Measurements from ENCODE around the gene NCKAP5.

Gene NCKAP5

DNA sequence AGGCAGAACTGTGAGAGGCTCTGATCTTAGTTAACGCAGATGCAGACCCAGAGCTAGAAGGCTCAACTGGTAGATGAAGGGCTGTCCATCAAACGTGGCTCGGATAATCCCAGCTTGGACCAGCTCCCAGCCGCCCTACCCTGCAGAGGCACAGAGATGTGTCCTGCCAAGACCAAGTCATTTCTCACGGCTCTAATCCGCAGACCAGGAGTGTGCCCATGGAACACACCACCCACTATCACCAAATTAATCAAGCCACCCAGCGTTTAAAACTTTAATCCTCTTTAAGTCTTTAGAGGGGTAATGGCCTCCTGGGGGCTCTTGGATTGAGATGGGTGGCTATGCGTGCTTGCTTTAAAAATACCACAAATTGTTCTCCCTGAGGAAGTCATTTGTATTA is 915.8 kb downstream of the NCKAP5 start:
- Histone ChIP-seq H3K4me3 (ENCODE audit: low read depth, low read length, poor library complexity, severe bottlenecking) (no peak overlapping the region), H3K9ac (ENCODE audit: low read length) (no peak overlapping the region), H4K20me1 (ENCODE audit: insufficient read depth, low read length) (no peaks in the 10 kb centered on the region), H3F3A (ENCODE audit: insufficient read depth, low read length) (no peaks in the 10 kb centered on the region), H3K9me3 (ENCODE audit: low read length) (no peaks in the 10 kb centered on the region), H2AFZ (ENCODE audit: low read length) (no peak overlapping the region), H3K27ac (ENCODE audit: low read depth, low read length, poor library complexity, severe bottlenecking) (no peak overlapping the region), H3K4me2 (ENCODE audit: low read length) (no peak overlapping the region), H3K4me1 (ENCODE audit: insufficient read depth, low read length, severe bottlenecking) (peaks cover 24% of the 10 kb centered on the region), H3K9me2 (ENCODE audit: low read depth, low read length) (no peaks in the 10 kb centered on the region), H3K36me3 (ENCODE audit: insufficient read depth, low read length) (no peaks in the 10 kb centered on the region), H3K27me3 (ENCODE audit: insufficient read depth, low read length) (no peaks in the 10 kb centered on the region), H3K79me2 (ENCODE audit: insufficient read depth, low read length) (no peaks in the 10 kb centered on the region)
- no peak for TF ChIP-seq EZH2 (IDR thresholded peaks at IDR 0.05; ENCODE audit: borderline replicate concordance, low read length)
- TF ChIP-seq, protein P1, sequence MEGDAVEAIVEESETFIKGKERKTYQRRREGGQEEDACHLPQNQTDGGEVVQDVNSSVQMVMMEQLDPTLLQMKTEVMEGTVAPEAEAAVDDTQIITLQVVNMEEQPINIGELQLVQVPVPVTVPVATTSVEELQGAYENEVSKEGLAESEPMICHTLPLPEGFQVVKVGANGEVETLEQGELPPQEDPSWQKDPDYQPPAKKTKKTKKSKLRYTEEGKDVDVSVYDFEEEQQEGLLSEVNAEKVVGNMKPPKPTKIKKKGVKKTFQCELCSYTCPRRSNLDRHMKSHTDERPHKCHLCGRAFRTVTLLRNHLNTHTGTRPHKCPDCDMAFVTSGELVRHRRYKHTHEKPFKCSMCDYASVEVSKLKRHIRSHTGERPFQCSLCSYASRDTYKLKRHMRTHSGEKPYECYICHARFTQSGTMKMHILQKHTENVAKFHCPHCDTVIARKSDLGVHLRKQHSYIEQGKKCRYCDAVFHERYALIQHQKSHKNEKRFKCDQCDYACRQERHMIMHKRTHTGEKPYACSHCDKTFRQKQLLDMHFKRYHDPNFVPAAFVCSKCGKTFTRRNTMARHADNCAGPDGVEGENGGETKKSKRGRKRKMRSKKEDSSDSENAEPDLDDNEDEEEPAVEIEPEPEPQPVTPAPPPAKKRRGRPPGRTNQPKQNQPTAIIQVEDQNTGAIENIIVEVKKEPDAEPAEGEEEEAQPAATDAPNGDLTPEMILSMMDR (IDR thresholded peaks at IDR 0.05; ENCODE audit: low read length): no peak

DNA sequence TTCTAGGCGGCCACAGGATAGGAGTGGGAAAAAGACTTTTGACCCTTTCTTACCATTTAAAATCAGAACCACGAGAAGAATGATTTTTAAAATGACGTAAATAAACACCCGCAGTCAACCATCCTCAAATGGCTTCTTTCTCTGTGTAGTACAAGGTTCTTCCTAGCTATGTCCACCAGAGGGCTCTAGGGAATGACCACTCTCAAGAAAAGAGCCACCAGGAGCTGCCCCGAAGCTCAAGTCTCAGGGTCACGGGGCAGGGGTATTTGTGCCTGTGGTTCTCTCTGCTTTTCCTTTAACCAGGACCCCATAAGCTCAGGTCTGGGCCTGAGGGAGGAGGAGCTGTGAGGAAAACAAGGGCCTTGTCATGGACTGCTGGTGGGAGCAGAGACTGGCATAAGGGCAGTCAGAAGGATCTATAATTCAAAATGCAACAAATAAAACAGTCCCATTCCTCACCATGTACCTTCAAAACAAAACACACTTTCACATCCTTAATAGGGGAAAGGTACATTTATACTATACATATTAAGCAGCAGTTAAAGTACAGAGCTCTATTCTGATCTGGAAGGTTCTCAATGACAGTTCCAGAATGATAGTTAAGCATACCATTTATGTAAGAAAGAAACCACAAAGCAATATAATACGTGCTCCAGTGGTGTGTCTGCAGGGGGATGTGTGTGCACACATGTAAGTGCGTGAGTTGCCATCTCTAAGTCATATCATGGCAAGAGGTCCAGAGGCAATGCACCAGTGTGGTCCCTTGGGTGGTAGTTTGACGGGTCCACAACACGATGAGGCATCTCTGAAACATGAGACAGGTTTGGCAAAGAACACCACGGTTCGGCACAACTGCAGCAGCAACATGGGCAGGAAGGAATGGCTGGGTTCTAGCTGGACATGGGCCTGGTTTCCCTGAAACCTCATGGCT is 916.9 kb downstream of the NCKAP5 start:
- peaks cover 35% of the 10 kb centered on the region for H3K4me1 ChIP-seq (ENCODE audit: insufficient read depth, low read length, severe bottlenecking)

DNA sequence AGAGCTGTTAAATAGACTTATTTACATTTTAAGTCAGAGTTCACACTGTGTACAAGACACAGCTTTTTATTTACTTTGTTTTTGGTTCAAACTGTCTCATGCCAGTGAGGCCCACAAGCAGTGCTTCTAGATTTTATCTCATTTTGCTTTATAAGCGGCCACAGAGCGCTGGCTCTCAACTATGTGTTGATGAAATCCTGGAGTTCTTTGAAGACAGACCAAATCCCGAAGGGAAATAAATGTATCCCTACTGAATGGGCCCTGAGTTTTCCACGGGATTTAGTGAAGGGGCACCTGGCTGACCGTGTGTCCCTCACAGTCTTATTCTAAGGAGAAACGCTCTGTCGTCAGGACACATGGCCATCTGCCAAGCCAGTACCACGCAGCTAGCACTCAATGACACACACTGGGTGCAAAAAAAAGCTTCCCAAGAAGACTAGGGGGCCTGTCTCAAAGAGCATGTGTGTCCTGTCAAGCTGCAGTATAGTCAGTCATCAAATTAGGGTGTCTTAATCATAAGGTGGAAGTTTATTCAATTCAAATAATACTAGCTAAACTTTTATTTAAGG is 921.6 kb downstream of the NCKAP5 start:
- no peaks in the 10 kb centered on the region for H3K27me3 ChIP-seq (ENCODE audit: insufficient read depth, low read length)
- H4K20me1 ChIP-seq (ENCODE audit: insufficient read depth, low read length): no peaks in the 10 kb centered on the region
- H3K4me1 ChIP-seq (ENCODE audit: insufficient read depth, low read length, severe bottlenecking): peaks cover 83% of the 10 kb centered on the region
- H3K9me2 ChIP-seq (ENCODE audit: low read depth, low read length): no peaks in the 10 kb centered on the region
- H3K4me3 ChIP-seq (ENCODE audit: low read depth, low read length, poor library complexity, severe bottlenecking): peak overlapping the region; percentile 41
- no peak overlapping the region for H2AFZ ChIP-seq (ENCODE audit: low read length)
- peak overlapping the region; percentile 95 for H3K27ac ChIP-seq (ENCODE audit: low read depth, low read length, poor library complexity, severe bottlenecking)
- TF ChIP-seq, protein P1 (IDR thresholded peaks at IDR 0.05; ENCODE audit: low read length): no peak
- no peak for TF ChIP-seq EZH2 (IDR thresholded peaks at IDR 0.05; ENCODE audit: borderline replicate concordance, low read length)
- H3K9ac ChIP-seq (ENCODE audit: low read length): peak overlapping the region; percentile 16
- H3K4me2 ChIP-seq (ENCODE audit: low read length): peak overlapping the region; percentile 55
- no peaks in the 10 kb centered on the region for H3K36me3 ChIP-seq (ENCODE audit: insufficient read depth, low read length)
- H3K79me2 ChIP-seq (ENCODE audit: insufficient read depth, low read length): no peaks in the 10 kb centered on the region
- H3K9me3 ChIP-seq (ENCODE audit: low read length): no peaks in the 10 kb centered on the region
- H3F3A ChIP-seq (ENCODE audit: insufficient read depth, low read length): no peaks in the 10 kb centered on the region

More for the DNA sequence above, 916.9 kb downstream of the NCKAP5 start:
- H3F3A ChIP-seq (ENCODE audit: insufficient read depth, low read length): no peaks in the 10 kb centered on the region
- no peaks in the 10 kb centered on the region for H3K79me2 ChIP-seq (ENCODE audit: insufficient read depth, low read length)
- no peaks in the 10 kb centered on the region for H3K9me3 ChIP-seq (ENCODE audit: low read length)
- no peak overlapping the region for H3K4me2 ChIP-seq (ENCODE audit: low read length)
- no peak overlapping the region for H3K4me3 ChIP-seq (ENCODE audit: low read depth, low read length, poor library complexity, severe bottlenecking)
- no peaks in the 10 kb centered on the region for H3K36me3 ChIP-seq (ENCODE audit: insufficient read depth, low read length)
- no peak overlapping the region for H2AFZ ChIP-seq (ENCODE audit: low read length)
- no peaks in the 10 kb centered on the region for H3K27me3 ChIP-seq (ENCODE audit: insufficient read depth, low read length)
- H3K9me2 ChIP-seq (ENCODE audit: low read depth, low read length): no peaks in the 10 kb centered on the region
- no peak overlapping the region for H3K27ac ChIP-seq (ENCODE audit: low read depth, low read length, poor library complexity, severe bottlenecking)
- no peak overlapping the region for H3K9ac ChIP-seq (ENCODE audit: low read length)
- no peaks in the 10 kb centered on the region for H4K20me1 ChIP-seq (ENCODE audit: insufficient read depth, low read length)
- TF ChIP-seq EZH2 (IDR thresholded peaks at IDR 0.05; ENCODE audit: borderline replicate concordance, low read length): no peak
- TF ChIP-seq, protein P1 (IDR thresholded peaks at IDR 0.05; ENCODE audit: low read length): no peak
